HG03280 (cell line): ENCODE results near the gene SKA3.
"Not testable (repeated sequence)": the region's sequence is repeated elsewhere in the genome, so short reads cannot be mapped to it uniquely, and the experiment has no call there.

ENCODE experiments used
- ATAC-seq: cut with Tn5 transposase; IDR thresholded peaks from one replicate; pipeline ENCODE4 v1.9.1; 2021; ENCODE audit warnings: mild to moderate bottlenecking, moderate library complexity; ENCODE audit not compliant: unreplicated experiment

The SKA3 gene

GRCh38 chr13:21171420-21171819 lies 4.9 kb downstream of the SKA3 start:
- no peak for ATAC-seq

GRCh38 chr13:21165606-21166005 lies 10.7 kb downstream of the SKA3 start:
- not testable (repeated sequence) for ATAC-seq

- no peak for ATAC-seq
These were observed 11.7 kb downstream of the SKA3 start for GRCh38 chr13:21164631-21165030.

GRCh38 chr13:21152251-21152899 lies 24.0 kb downstream of the SKA3 start:
- no peak for ATAC-seq

- no peak for ATAC-seq
These were observed 26.3 kb downstream of the SKA3 start for GRCh38 chr13:21150013-21150412.

- ATAC-seq, result no peak
These were observed 26.8 kb downstream of the SKA3 start for GRCh38 chr13:21149568-21149967.

- ATAC-seq, result no peak
These were observed 27.6 kb downstream of the SKA3 start for GRCh38 chr13:21148557-21149258.

- no peak for ATAC-seq
These were observed 28.5 kb downstream of the SKA3 start for GRCh38 chr13:21147827-21148226.

- no peak for ATAC-seq
These were observed 33.6 kb downstream of the SKA3 start for GRCh38 chr13:21142766-21143165.

- no peak for ATAC-seq
These were observed 37.0 kb downstream of the SKA3 start for GRCh38 chr13:21139374-21139773.

GRCh38 chr13:21138561-21138960 lies 37.8 kb downstream of the SKA3 start:
- no peak for ATAC-seq

- no peak for ATAC-seq
These were observed 38.7 kb downstream of the SKA3 start for GRCh38 chr13:21137696-21138095.

GRCh38 chr13:21135833-21136232 lies 40.5 kb downstream of the SKA3 start:
- not testable (repeated sequence) for ATAC-seq

GRCh38 chr13:21134475-21134874 lies 41.9 kb downstream of the SKA3 start:
- ATAC-seq, result no peak

GRCh38 chr13:21133077-21133476 lies 43.3 kb downstream of the SKA3 start:
- ATAC-seq, result no peak

- no peak for ATAC-seq
These were observed 46.2 kb downstream of the SKA3 start for GRCh38 chr13:21130116-21130515.

GRCh38 chr13:21124852-21125251 lies 51.5 kb downstream of the SKA3 start:
- no peak for ATAC-seq

- no peak for ATAC-seq
These were observed 52.4 kb downstream of the SKA3 start for GRCh38 chr13:21123956-21124355.

- no peak for ATAC-seq
These were observed 54.7 kb downstream of the SKA3 start for GRCh38 chr13:21121616-21122015.

- ATAC-seq, result no peak
These were observed 56.2 kb downstream of the SKA3 start for GRCh38 chr13:21120191-21120590.

GRCh38 chr13:21119526-21119925 lies 56.8 kb downstream of the SKA3 start:
- ATAC-seq, result no peak

- ATAC-seq, result no peak
These were observed 58.2 kb downstream of the SKA3 start for GRCh38 chr13:21118180-21118579.
